Activated CD4-positive, alpha-beta T cell treated with anti-CD3 and anti-CD28 coated beads, Interleukin-2, amount 50 U/mL, for 16 hours (primary cell): ENCODE measurements around the gene CEP89.
"Not testable (repeated sequence)": the region's sequence is repeated elsewhere in the genome, so short reads cannot be mapped to it uniquely, and the experiment has no call there.

Source experiments
- DNase-seq: peaks from one replicate; pipeline ENCODE4 v3.0.0-alpha.2; 2020

CEP89 gene

GRCh38 chr19:32971715-32972540 is at the start of gene CEP89, which contains the start of gene FAAP24:
TSS of gene CEP89 (minus strand) at chr19:32971958. CDS start at chr19:32971874, 84 bp downstream.
TSS of gene FAAP24 (plus strand) at chr19:32972242. CDS start at chr19:32973197, 955 bp downstream.
- DNase-seq, result peak; percentile 100

GRCh38 chr19:33010891-33011290 is 39.1 kb upstream of the CEP89 start:
- not testable (repeated sequence) for DNase-seq

- no peak for DNase-seq
These were observed 37.0 kb upstream of the CEP89 start for GRCh38 chr19:33008738-33009137.

DNA sequence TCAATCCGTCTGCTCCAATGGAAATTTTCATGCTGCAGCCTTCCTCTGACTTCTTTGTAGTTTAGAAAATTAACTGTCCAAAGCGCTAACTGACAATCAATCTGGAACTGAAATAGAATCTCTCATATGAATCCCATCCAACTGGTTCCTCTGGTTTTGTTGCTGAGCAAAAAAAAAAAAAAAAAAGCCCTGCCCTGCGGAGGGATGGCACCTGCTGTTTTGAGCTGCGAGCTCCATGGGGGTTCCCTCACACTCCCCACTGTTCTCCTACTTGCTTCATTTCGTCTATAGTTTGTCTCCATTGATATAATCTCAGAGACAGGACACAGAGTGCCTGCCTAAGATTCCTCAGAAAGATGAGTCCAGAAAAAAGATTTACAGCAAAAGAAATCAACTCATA is 33.7 kb upstream of the CEP89 start:
- DNase-seq, result no peak

GRCh38 chr19:33003424-33004024 is 31.8 kb upstream of the CEP89 start:
- not testable (repeated sequence) for DNase-seq

- DNase-seq, result not testable (repeated sequence)
These were observed 30.5 kb upstream of the CEP89 start for GRCh38 chr19:33002126-33002865.

DNA sequence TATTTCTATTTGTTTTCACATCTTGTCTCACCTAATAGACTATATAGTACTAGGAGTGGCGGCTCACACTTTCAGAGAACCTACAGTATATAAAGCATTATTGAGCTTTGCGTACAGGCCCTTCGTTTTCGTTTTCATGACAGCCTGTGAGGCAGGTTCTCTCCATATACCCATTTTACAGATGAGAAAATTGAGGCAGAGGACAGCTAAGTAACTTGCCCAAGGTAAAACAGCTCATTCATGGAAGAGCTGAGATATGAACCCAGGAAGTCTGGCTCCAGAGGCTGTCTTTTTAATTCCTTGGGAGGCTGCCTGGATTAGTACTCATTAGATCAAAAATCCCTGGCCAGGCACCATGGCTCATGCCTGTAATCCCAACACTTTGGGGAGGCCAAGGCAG is 29.2 kb upstream of the CEP89 start:
- DNase-seq, result no peak

DNA sequence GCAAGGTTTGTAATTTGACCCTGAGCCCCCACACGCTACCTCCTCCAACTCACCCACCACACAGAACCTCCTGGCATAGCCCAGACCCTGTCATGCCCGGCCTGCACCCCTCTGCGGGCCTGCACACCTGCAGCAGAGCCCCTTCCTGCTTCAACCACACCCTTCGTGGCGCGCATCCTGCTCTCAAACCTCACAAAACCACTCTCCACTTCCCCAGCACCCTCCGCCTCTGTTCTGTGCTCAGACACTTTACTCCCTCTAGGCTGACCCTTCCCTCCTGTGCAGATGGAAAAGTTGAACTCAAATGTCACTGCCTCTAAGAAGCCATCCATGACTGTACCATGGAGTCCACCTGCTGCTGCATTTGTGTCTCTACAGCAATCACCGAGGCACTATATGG is 28.8 kb upstream of the CEP89 start:
- DNase-seq, result no peak

DNA sequence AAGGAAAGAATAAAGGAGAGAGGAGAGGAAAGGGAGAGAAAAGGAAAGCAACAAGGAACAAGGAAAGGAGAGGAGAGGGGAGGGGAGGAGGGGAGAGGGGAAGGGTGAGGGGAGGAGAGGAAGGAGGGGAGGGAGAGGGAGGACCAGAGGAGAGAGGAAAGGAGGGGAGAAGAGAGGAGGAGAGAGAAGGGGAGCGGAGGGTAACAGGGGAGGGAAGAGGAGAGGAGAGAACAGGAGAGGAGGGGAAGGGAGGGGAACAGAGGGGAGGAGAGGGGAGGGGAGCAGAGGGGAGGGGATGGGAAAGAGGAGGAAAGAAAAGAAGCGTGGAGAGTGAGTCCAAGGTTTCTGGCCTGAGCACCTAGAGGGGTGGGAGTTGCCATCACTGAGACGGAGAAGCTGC is 27.0 kb upstream of the CEP89 start:
- no peak for DNase-seq

DNA sequence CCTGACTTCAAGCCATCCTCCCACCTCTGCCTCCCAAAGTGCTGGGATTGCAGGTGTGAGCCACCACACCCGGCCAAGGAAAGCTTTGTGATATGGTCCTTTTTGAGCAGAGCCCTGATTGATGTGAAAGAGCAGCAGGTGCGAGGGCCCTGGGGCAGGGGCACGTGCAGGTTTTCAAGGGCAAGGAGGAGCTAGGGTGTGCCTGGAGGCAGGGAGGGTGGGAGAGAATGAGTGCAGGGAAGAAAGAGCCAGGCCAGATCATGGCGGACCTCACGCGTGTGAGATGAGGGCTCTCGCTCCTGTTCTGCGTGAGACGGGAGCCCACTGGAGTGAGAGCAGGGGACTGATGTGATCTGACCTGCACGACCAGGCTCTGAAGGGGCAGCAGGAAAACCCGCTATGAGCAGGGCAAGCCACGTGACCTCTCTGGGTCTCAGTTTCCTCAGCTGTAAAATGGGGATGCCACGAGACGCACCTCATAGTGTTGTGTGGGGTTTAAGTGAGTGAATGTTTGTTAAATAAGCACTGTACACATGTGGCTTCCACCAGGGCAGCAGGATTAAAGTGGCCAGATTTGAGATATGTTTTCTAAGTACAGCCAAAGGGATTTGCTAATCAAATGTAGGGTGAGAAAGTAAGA is 26.1 kb upstream of the CEP89 start:
- DNase-seq, result no peak

- DNase-seq, result not testable (repeated sequence)
These were observed 25.3 kb upstream of the CEP89 start for GRCh38 chr19:32997061-32997464.

DNA sequence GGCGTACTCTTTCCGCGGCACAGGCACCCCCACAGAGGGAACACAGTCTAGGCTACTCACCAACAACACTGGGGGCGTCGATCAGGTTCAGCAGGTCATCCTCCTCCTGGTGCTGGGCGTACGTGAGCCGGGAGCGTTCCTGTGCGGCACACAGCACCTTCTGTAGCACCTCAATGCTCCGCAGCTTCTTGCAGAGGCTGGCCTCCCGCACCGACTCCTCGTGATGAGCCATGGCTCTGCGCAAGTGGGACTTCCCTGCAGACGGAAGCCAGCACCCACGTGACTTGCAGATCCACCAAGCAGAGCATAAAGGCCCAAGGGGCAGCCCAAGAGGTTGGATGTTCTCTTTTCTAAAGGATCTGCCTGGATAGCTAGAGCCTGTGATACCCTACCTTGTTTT is 24.2 kb upstream of the CEP89 start:
- not testable (repeated sequence) for DNase-seq

- no peak for DNase-seq
These were observed 17.0 kb upstream of the CEP89 start for GRCh38 chr19:32988724-32989123.

DNA sequence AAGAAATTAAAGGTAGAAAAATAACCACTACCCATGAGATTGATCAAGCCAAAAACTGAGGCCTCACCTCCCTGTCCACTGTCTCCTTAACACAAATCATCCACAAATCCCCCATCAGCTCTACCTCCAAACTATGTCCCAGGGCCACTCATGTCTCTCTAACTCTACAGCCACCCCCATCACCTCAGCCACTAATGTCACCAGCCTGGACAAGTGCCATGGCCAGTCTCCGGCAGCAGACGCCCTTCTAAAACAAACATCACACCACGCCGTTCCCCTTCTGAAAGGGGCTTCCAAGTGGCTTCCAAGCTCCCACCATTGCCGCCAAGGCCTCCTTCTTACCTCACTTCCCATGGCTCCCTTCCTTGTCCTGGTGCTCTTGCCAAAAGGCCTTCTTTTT is 16.5 kb upstream of the CEP89 start:
- DNase-seq, result not testable (repeated sequence)

DNA sequence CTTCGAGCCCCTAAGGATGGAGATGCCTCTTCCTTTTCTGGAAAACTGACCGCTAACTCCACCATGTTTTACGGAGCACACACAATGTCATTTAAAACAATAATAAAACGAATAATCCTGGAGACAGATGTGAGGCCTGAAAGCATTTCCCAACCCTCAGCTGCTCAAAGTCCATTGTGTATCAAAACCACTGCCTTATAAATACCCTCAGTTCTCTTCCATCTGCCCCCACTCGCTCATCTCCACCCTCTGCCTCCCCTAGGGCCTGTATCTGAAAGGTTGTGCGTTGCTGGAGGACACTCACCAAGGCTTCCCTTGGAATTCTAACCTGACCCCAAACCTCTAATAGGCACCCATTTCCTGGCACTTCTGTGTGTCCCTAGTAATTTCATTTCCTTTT is 10.7 kb upstream of the CEP89 start:
- not testable (repeated sequence) for DNase-seq

DNA sequence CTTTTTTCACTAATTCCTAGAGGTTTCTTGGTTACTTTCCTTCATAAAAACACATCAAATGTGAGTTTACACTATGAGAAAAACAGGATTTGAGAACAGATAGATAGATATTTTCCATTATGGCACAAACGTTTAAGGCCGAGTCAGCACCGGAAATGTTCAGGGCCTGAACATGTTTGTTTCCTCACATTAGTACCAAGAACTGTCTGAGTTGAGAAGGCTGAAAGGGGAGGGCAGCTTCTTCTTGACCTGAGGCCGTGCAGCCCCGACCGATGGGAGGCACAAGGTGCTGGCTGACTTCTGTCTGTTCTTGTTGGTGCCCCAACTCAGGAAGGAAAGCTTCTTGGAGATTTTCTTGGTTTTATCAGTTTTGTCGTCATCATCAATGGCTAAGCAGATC is 8.0 kb upstream of the CEP89 start:
- DNase-seq, result not testable (repeated sequence)

GRCh38 chr19:32977813-32978212 is 6.1 kb upstream of the CEP89 start:
- not testable (repeated sequence) for DNase-seq

DNA sequence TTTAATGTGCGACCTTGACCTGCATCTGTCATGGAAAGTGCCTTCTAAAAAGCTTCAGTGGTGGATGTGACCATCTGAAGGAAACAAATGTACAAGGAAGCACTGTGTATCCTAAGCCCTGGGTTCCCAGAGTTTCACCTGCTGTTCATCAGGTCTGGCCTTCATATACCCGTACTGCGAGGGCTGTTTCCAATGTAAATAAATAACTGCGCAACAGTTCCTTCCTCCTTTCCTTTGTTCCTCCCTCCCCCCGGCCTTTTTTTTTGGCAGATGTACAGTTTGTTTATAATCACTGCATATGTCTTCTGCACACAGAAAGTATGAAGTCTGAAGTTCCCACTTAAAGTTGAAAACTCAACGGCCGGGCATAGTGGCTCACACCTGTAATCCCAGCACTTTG is 5.5 kb upstream of the CEP89 start:
- no peak for DNase-seq

DNA sequence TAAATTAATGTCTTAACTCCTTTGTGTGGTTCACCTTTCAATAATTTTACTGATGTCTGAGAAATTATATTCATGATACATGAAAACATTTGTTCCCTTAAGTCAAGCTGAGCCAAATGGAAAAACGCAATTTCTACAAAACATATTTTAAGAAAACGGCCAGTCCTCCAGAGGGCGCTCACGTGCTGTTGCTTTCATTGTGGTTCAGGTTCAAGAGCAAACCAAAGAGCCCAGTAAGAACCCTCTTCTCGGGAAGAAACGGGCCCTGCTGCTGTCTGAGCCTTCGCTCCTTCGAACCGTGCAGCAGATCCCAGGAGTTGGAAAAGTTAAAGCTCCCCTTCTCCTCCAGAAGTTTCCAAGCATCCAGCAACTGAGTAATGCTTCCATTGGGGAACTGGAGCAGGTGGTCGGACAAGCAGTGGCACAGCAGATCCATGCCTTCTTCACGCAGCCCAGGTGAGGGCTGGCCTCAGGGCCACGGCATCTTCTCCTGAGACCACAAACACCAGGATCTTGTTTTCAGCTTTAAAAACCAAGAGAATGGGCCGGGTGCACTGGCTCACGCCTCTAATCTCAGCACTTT is 4.6 kb upstream of the CEP89 start:
- DNase-seq, result peak; percentile 59

DNA sequence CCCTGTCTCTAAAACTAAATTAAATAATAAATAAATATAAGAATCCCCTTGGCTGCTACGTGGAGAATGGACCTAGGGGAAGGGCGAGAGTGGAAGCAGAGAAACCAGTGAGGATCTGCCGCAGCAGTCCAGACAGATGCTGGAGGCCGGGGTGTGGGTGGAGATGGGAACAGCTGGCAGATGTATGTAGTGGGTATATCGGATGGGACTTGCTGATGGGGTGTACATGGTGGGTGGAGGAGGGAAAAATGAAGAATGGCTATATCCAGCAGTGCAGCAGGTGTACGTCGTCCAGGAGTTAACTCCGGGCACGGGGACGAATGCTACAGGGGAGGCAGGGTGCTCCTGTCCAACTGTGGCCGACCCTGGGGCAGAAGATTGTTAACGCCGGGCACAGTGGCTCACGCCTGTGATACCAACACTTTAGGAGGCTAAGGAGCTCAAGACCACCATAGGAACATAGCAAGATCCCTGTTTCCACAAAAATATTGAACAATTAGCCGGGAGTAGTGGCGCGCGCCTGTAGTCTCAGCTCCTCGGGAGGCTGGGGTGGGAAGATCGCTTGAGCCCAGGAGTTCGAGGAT is 654 bp downstream of the CEP89 start:
- no peak for DNase-seq

DNA sequence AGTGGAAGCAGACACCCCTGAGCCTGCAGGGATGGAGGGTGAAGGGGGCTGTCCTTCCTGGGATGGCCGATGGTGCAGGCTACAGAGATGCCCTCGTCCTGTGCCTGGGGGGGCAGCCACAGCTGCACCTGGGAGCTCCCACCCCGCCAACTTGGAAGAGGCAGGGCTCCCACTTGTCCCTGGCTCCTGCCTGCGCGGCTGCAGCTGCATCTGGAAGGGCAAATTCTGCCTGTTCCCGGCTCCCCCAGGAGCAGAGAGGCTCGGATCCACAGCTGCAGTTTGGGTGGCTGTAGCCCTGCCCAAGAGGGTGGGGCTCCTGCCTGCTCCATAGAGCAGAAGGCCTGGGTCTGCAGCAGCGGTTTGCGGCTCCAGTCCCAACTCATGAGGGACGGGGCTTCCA is 2.2 kb downstream of the CEP89 start:
- DNase-seq, result no peak

DNA sequence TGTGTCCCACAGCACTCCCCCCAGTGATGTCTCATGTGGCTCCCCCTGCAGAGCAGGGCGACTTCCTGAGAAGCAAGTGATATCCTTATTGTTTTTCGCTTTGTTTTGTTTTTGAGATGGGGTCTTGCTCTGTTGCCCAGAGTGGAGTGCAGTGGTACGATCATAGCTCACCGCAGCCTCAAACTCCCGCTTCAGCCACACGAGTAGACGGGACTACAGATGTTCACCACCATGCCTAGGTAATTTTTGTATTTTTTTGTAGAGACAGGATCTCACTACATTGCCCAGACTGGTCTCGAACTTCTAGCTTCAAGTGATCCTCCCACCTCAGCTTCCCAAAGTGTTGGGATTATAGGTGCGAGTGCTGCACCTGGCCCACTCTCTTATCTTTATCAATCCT is 5.0 kb downstream of the CEP89 start:
- no peak for DNase-seq
